HepG2 (cell line): ENCODE measurements around the gene SPATA33.

Source experiments
- CREB1 ChIP-seq, 2 experiments: fragments of 450-650 bp in 1 of 2; IDR thresholded peaks; 2 replicates each; pipeline ENCODE4 v1.6.1; 2016 to 2017; ENCODE audit warnings: control low read depth in 1 of 2, mild to moderate bottlenecking in 1 of 2, missing compliant biosample characterization in 1 of 2, missing genetic modification characterization in 1 of 2
- FOXJ3 ChIP-seq: sonication (generic); formaldehyde crosslinking; IDR thresholded peaks from 2 replicates; pipeline ENCODE4 v1.4.0; 2020; ENCODE audit warnings: missing genetic modification reagents, mild to moderate bottlenecking, borderline replicate concordance
- KLF12 ChIP-seq: sonication (generic); formaldehyde crosslinking; IDR thresholded peaks from 2 replicates; pipeline ENCODE4 v1.4.0; 2020; ENCODE audit warnings: missing genetic modification reagents, borderline replicate concordance
- MTF1 ChIP-seq: sonication (generic); formaldehyde crosslinking; IDR thresholded peaks from 2 replicates; pipeline ENCODE4 v1.5.0; 2020; ENCODE audit warnings: missing genetic modification reagents
- NBN ChIP-seq: fragments of 450-650 bp; conservative IDR thresholded peaks from 2 replicates; pipeline ENCODE4 v1.6.1; 2017
- SMAD3 ChIP-seq: sonication (generic); formaldehyde crosslinking; IDR thresholded peaks from 2 replicates; pipeline ENCODE4 v1.4.0; 2020; ENCODE audit warnings: missing genetic modification reagents
- XBP1 ChIP-seq: sonication (generic); formaldehyde crosslinking; IDR thresholded peaks from 2 replicates; pipeline ENCODE4 v1.5.0; 2020; ENCODE audit warnings: missing genetic modification reagents
- ZUFSP ChIP-seq: sonication (generic); formaldehyde crosslinking; IDR thresholded peaks from 2 replicates; pipeline ENCODE4 v1.9.0; 2021; ENCODE audit warnings: missing genetic modification reagents, mild to moderate bottlenecking, borderline replicate concordance
- TF ChIP-seq, protein P1 (sequence below): sonication (generic); formaldehyde crosslinking; IDR thresholded peaks from 2 replicates; pipeline ENCODE4 v1.4.0; 2020; ENCODE audit warnings: missing genetic modification reagents
- TF ChIP-seq, protein P2 (sequence below): sonication (generic); formaldehyde crosslinking; IDR thresholded peaks from 2 replicates; pipeline ENCODE4 v1.4.0; 2020; ENCODE audit warnings: missing genetic modification reagents
- TF ChIP-seq, protein P3 (sequence below): sonication (generic); formaldehyde crosslinking; IDR thresholded peaks from 2 replicates; pipeline ENCODE4 v1.5.0; 2020; ENCODE audit warnings: mild to moderate bottlenecking, missing genetic modification reagents, moderate library complexity

DNA sequence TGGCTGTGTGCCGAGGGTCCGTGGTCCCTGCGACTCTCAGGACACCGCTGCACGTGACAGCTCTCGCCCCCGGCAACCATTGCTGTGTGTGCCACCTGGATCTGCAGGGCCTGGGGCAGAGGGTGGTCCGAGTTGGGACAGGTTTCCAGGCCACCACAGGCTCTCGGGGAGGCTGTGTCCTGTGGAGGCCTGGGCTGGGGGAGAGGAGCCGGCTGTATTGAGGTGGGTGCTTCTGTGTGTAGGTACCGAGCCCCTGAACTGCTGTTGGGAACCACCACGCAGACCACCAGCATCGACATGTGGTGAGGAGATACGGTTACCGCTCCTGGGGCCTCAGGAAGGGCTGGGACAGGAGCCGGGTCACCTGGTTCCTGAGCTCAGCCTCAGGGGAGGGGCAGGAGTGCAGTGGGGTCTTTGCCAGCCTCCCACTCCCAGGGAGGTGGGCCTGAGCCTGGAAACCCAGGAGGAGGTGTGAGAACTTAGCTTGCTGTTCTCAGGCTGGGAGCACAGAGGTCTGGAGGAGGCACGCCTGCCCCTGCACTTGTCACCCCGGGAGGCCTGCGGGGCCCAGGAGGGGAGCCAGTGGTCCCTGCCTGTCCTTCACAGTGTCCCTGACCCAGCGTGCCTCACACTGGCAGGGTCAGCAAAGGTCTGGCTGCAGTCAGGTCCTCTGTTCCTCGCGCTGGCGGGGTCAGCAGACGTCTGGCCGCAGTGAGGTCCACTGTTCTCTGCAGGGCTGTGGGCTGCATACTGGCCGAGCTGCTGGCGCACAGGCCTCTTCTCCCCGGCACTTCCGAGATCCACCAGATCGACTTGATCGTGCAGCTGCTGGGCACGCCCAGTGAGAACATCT lies 36.5 kb downstream of the SPATA33 start:
- TF ChIP-seq SMAD3 (no peak), CREB1 (IDR thresholded peaks at IDR 0.05) (no peak), CREB1 (CRISPR knock-in tag; IDR thresholded peaks at IDR 0.05) (no peak), FOXJ3 (CRISPR knock-in tag) (no peak), NBN (no peak), MTF1 (CRISPR knock-in tag) (no peak), XBP1 (CRISPR knock-in tag) (no peak), ZUFSP (CRISPR knock-in tag) (no peak), KLF12 (0 out of 2 replicates have a peak, but pooled peaks have one; percentile 1)
- TF ChIP-seq, protein P1, sequence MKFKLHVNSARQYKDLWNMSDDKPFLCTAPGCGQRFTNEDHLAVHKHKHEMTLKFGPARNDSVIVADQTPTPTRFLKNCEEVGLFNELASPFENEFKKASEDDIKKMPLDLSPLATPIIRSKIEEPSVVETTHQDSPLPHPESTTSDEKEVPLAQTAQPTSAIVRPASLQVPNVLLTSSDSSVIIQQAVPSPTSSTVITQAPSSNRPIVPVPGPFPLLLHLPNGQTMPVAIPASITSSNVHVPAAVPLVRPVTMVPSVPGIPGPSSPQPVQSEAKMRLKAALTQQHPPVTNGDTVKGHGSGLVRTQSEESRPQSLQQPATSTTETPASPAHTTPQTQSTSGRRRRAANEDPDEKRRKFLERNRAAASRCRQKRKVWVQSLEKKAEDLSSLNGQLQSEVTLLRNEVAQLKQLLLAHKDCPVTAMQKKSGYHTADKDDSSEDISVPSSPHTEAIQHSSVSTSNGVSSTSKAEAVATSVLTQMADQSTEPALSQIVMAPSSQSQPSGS = 0 out of 2 replicates have a peak, but pooled peaks have one; percentile 45
- TF ChIP-seq, protein P2, sequence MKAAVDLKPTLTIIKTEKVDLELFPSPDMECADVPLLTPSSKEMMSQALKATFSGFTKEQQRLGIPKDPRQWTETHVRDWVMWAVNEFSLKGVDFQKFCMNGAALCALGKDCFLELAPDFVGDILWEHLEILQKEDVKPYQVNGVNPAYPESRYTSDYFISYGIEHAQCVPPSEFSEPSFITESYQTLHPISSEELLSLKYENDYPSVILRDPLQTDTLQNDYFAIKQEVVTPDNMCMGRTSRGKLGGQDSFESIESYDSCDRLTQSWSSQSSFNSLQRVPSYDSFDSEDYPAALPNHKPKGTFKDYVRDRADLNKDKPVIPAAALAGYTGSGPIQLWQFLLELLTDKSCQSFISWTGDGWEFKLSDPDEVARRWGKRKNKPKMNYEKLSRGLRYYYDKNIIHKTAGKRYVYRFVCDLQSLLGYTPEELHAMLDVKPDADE (CRISPR knock-in tag) = no peak
- TF ChIP-seq, protein P3, sequence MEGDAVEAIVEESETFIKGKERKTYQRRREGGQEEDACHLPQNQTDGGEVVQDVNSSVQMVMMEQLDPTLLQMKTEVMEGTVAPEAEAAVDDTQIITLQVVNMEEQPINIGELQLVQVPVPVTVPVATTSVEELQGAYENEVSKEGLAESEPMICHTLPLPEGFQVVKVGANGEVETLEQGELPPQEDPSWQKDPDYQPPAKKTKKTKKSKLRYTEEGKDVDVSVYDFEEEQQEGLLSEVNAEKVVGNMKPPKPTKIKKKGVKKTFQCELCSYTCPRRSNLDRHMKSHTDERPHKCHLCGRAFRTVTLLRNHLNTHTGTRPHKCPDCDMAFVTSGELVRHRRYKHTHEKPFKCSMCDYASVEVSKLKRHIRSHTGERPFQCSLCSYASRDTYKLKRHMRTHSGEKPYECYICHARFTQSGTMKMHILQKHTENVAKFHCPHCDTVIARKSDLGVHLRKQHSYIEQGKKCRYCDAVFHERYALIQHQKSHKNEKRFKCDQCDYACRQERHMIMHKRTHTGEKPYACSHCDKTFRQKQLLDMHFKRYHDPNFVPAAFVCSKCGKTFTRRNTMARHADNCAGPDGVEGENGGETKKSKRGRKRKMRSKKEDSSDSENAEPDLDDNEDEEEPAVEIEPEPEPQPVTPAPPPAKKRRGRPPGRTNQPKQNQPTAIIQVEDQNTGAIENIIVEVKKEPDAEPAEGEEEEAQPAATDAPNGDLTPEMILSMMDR (CRISPR knock-in tag) = peak; percentile 35
